SK-N-MC (cell line): ENCODE data around the gene SCYGR6.

ENCODE experiments used
- EZH2 ChIP-seq: fragments of 200-600 bp; sonication (generic); IDR thresholded peaks from one replicate; pipeline ENCODE4 v1.6.1; 2017; ENCODE audit warnings: antibody characterized with exemption
- FOXP2 ChIP-seq: optimal IDR thresholded peaks from 2 replicates; pipeline ENCODE3; 2011; ENCODE audit warnings: mild to moderate bottlenecking, moderate library complexity; ENCODE audit not compliant: insufficient read depth; ENCODE audit errors: extremely low read length, control extremely low read depth
- POLR2AphosphoS5 ChIP-seq: IDR thresholded peaks from 2 replicates; pipeline ENCODE4 v1.6.1; 2012; ENCODE audit warnings: mild to moderate bottlenecking, low read depth, low read length, borderline replicate concordance

GRCh38 chr2:227674485-227674884, 50.1 kb downstream of the SCYGR6 start:
- TF ChIP-seq POLR2AphosphoS5: no peak
- TF ChIP-seq EZH2: no peak
- TF ChIP-seq FOXP2: no peak
